ENCODE results near the gene RPRM.

RPRM gene

GRCh38 chr2:153476816-153477635, 1.5 kb downstream of the RPRM start:
- TF ChIP-seq SIN3A (IDR thresholded peaks at IDR 0.05; ENCODE audit: borderline replicate concordance, insufficient read depth, low read length) (no peak), REST (IDR thresholded peaks at IDR 0.05; ENCODE audit: insufficient read depth in 1 of 2, low read depth in 2 of 2, low read length in 2 of 2) (no peak)

- TF ChIP-seq SIN3A (IDR thresholded peaks at IDR 0.05; ENCODE audit: borderline replicate concordance, insufficient read depth, low read length), result no peak
- TF ChIP-seq REST (IDR thresholded peaks at IDR 0.05; ENCODE audit: insufficient read depth in 1 of 2, low read depth in 2 of 2, low read length in 2 of 2), result peak in 1 of 2 experiments; percentile 73; a peak in 1 of 4 replicates
- no peak for TF ChIP-seq POLR2AphosphoS5 (IDR thresholded peaks at IDR 0.05; ENCODE audit: low read depth, low read length)
These were observed 2.1 kb downstream of the RPRM start for GRCh38 chr2:153476491-153476815.

- TF ChIP-seq FOXP2 (optimal IDR thresholded peaks at IDR 0.05; ENCODE audit: borderline replicate concordance, extremely low read depth, extremely low read length, insufficient read depth) (no peak), TAF1 (IDR thresholded peaks at IDR 0.05; ENCODE audit: borderline replicate concordance, insufficient read depth, low read length) (no peak), SIN3A (IDR thresholded peaks at IDR 0.05; ENCODE audit: borderline replicate concordance, insufficient read depth, low read length) (no peak), REST (IDR thresholded peaks at IDR 0.05; ENCODE audit: insufficient read depth in 1 of 2, low read depth in 2 of 2, low read length in 2 of 2) (no peak), POLR2AphosphoS5 (IDR thresholded peaks at IDR 0.05; ENCODE audit: low read depth, low read length) (no peak)
These were observed 3.6 kb downstream of the RPRM start for GRCh38 chr2:153474876-153475435.

GRCh38 chr2:153474407-153474806, 4.2 kb downstream of the RPRM start:
- no peak for TF ChIP-seq SIN3A (IDR thresholded peaks at IDR 0.05; ENCODE audit: borderline replicate concordance, insufficient read depth, low read length)
- no peak for TF ChIP-seq POLR2AphosphoS5 (IDR thresholded peaks at IDR 0.05; ENCODE audit: low read depth, low read length)
- no peak for TF ChIP-seq FOXP2 (optimal IDR thresholded peaks at IDR 0.05; ENCODE audit: borderline replicate concordance, extremely low read depth, extremely low read length, insufficient read depth)
- no peak for TF ChIP-seq TAF1 (IDR thresholded peaks at IDR 0.05; ENCODE audit: borderline replicate concordance, insufficient read depth, low read length)
- no peak for TF ChIP-seq REST (IDR thresholded peaks at IDR 0.05; ENCODE audit: insufficient read depth in 1 of 2, low read depth in 2 of 2, low read length in 2 of 2)

GRCh38 chr2:153470867-153471266, 7.7 kb downstream of the RPRM start:
- no peak for TF ChIP-seq POLR2AphosphoS5 (IDR thresholded peaks at IDR 0.05; ENCODE audit: low read depth, low read length)
- TF ChIP-seq REST (IDR thresholded peaks at IDR 0.05; ENCODE audit: insufficient read depth in 1 of 2, low read depth in 2 of 2, low read length in 2 of 2), result no peak
- TF ChIP-seq SIN3A (IDR thresholded peaks at IDR 0.05; ENCODE audit: borderline replicate concordance, insufficient read depth, low read length), result no peak
- TF ChIP-seq FOXP2 (optimal IDR thresholded peaks at IDR 0.05; ENCODE audit: borderline replicate concordance, extremely low read depth, extremely low read length, insufficient read depth), result no peak
- TF ChIP-seq TAF1 (IDR thresholded peaks at IDR 0.05; ENCODE audit: borderline replicate concordance, insufficient read depth, low read length), result no peak

Measured in PFSK-1 (cell line).